ENCODE measurements around the gene TSHB. TPM values are rescaled to one million over a fixed set of nuclear protein-coding genes. Genes with fewer than 3 reads are reported as not detected.

TSHB gene
- total RNA-seq, 1 donor from 2014 or later, result not detected

- intact Hi-C loops (cut with micrococcal nuclease), result no loop called here
Measured at GRCh38 chr1:115059316-115059715, 29.7 kb downstream of the TSHB start.

DNA sequence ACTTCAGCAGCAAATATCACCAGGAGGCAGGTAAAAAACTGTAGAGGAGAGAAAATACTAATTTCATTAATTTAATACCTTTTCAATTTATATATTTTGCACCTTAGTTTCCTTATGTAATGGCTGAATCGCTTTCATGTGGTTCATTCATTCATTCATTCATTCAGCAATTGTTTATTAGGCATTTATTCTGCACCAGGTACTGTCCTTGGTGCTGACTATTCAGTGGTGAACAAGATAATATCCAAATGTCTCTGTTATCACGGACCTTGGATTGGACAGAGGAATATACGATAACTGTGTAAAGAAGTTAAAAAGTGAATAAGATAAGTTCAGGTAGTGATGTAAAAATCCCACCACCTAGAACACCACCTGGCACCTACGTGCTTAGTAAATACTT is 30.9 kb downstream of the TSHB start:
- intact Hi-C loops (cut with micrococcal nuclease), result loop anchor here (10.0 kb wide), 1 partner anchor 584 kb away; the partner anchor contains the start of gene VANGL1

GRCh38 chr1:115062542-115063004 is 32.9 kb downstream of the TSHB start:
- intact Hi-C loops (cut with micrococcal nuclease), result loop anchor here (1.0 to 10.0 kb wide), 8 partner anchors 10 to 582 kb away; partner anchors contain the start of genes BCAS2, DENND2C, SIKE1 and TRIM33

GRCh38 chr1:115063228-115063901 is 33.7 kb downstream of the TSHB start:
- intact Hi-C loops (cut with micrococcal nuclease), result loop anchor here (2.0 to 10.0 kb wide), 3 partner anchors 393 to 581 kb away; partner anchors contain the start of genes DENND2C, TRIM33 and VANGL1

DNA sequence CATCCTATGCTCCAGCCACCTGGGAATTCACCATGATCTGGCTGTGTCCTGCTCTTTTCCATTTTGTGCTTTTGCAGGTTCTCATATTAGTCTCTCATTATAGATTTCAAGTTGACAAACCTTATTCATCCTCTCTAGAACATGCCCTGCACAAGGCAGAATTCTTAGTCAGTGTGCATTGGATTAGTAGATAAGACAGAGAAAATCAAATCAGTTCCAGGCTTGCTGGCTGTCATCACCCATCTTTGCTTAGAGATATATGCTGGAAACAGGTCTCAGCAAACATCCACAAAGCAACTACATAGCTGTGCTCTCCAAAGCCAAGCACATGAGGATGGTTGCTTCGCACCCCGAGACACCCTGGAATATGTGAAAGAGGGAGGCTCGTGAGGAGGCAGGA is 34.8 kb downstream of the TSHB start:
- intact Hi-C loops (cut with micrococcal nuclease), result loop anchor here (10.0 kb wide), 1 partner anchor 580 kb away; the partner anchor contains the start of gene VANGL1

- intact Hi-C loops (cut with micrococcal nuclease), result loop anchor here (10.0 kb wide), 1 partner anchor 580 kb away; the partner anchor contains the start of gene VANGL1
Measured at GRCh38 chr1:115065021-115065420, 35.4 kb downstream of the TSHB start.

DNA sequence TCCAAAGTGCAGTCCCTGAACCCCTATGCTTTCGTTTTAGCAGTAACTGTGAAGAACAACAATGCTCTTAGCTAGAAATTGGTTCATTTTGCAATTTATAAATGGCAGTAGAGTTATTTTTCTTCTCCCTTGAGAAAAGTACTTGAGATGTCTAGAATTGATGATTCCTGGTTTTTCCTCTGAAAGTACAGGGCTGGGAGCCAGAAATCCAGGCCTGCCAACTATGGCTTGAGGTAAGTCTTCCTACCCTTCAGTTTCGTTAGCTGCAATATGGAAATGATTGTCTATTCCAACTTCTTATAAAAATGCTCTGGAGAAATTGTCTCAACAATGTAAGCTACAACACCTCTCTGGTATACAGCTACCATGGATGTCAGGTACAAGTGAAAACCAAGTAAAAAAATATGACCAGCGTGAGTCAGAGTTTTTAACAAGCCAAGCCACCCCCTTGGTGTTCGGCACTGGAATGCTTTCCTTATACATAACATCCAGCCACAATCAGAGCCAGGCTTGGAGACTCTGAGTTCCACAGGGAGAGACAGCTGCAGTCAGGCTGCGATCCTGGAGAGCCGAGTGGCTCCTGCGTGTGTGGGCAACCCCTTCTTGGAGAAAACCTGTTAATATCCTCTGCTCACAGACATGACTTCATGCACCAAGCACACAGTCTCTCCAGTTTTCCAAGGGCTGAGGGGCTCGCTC is 37.7 kb downstream of the TSHB start:
- intact Hi-C loops (cut with micrococcal nuclease), result loop anchor here (10.0 kb wide), 1 partner anchor 577 kb away; the partner anchor contains the start of gene VANGL1

- intact Hi-C loops (cut with micrococcal nuclease), result loop anchor here (10.0 kb wide), 1 partner anchor 576 kb away; the partner anchor contains the start of gene VANGL1
Measured at GRCh38 chr1:115068826-115069585, 39.4 kb downstream of the TSHB start.

- intact Hi-C loops (cut with micrococcal nuclease), result loop anchor here (2.0 to 10.0 kb wide), 2 partner anchors 29 to 575 kb away; partner anchors contain the start of gene VANGL1
Measured at GRCh38 chr1:115069659-115070308, 40.2 kb downstream of the TSHB start.

- intact Hi-C loops (cut with micrococcal nuclease), result loop anchor here (2.0 kb wide), 1 partner anchor 28 kb away; no protein-coding TSS in a partner anchor
Measured at GRCh38 chr1:115071012-115071664, 41.5 kb downstream of the TSHB start.

GRCh38 chr1:115073298-115074087 is 43.9 kb downstream of the TSHB start:
- intact Hi-C loops (cut with micrococcal nuclease), result no loop called here

DNA sequence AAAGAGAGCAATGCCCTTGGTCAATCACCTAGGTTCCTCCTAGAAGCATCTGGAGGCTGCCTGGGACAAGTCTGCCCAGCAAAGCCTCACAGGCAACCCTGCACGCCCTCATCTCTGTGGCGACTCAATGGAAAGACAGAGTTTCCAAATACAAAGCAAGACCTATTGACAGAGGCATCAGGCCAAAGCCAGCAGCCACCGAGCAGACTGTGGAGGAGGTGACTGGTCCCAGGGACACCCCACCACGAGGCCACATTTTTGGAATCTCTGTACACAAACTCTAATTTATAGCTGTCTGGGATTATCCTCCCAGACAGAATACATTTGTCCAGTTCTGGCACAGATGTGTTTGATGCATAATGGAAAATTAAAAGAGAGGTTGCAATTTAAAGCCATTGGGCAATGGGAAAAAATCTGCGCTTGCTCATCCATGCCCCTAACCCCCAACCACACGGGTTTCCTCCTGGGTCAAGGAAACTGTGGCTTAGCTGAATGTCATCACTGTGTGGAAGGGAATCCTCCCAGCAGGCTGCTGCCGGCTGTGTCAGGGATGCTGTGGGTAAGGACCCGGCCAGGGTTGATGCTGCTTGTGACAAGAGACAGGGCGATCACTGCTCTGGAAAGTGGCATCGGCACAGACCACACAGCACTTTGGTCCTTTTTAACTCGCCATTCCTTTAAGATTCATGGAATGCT is 45.4 kb downstream of the TSHB start:
- intact Hi-C loops (cut with micrococcal nuclease), result no loop called here

DNA sequence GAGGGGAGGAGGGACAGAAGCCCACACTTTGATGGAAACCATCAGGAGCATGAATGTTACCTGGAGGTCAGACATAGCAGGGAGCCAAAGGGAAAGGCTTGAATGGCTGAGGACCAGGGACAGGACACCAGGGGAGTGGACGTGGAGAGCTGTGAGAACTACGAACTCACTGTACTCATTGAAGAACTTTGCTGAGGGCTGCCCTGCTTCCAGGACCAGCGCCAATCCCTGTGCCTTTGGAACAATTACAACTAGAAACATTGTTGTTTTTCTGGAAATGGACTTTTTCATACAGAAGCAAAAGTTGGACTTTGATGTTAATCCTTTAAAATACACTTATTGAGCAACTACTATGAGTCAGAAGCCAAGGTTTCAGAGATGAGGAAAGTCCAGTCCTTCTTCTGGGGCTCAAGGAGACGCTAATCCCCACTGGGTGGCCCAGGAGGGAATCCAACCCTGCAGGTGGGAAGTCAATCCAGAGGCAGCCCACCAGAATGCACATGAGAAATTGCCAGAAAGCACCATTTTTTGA is 46.8 kb downstream of the TSHB start:
- intact Hi-C loops (cut with micrococcal nuclease), result no loop called here

DNA sequence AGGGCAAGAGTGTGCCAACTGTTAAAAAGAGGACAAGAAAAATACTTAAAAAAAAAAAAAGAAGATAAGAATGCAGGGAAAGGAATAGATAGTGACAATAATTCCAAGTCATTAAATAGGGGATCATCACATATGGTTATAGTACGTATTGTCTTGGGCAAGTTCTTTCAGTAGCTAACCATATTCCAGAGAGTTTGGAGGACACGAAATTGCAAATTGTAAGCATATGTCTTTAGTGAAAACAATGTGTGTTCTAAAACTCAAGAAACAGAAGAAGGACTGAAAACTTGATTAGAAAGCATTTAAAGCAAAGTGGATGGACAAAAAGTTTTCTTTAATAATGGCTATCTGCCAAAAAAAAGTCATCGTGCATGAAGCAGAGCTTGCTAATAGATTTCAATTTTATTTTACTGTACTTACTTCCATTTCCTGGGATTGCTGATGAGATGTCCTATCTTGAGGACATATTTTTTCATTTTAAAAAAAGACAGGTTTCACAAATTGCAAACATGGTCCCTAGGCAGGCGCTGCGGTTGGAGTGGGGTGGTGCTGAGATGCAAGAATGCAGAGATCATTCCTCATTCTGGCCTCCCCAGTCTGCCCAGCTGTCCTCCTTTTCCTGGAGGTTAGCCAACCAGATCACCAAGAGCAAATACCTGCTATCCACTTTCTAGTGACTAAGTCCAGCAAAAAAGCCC is 47.8 kb downstream of the TSHB start:
- intact Hi-C loops (cut with micrococcal nuclease), result no loop called here

- intact Hi-C loops (cut with micrococcal nuclease), result no loop called here
Measured at GRCh38 chr1:115077984-115078330, 48.3 kb downstream of the TSHB start.

DNA sequence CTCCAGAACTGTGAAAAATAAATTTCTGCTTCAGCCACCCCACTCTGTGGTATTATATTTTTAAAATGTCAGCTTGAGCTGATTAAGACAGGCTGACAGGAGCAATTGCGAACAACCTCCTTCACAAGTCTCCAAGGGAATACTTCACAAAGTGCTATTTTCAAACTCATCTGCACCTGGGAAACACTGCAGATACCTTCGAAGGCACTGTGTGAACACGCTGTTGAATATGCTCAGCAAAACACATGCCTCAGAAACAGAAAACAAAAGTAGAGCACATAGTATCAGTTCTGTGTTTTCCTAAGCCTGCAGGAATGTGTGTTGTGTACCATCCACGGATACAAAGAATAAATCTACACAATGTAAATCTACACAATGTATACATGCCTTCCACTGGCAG is 49.1 kb downstream of the TSHB start:
- intact Hi-C loops (cut with micrococcal nuclease), result no loop called here

- intact Hi-C loops (cut with micrococcal nuclease), result no loop called here
Measured at GRCh38 chr1:115082949-115083348, 53.3 kb downstream of the TSHB start.

Data from T-helper 1 cell treated with Interleukin-12 subunit alpha and Interleukin-12 subunit beta and Interleukin-4 antibody, amounts not matched to agents 30 ng/mL and 1 ng/mL, for 36 hours (primary cell).